ENCODE measurements around the gene PTPRC. TPM values are rescaled to one million over a fixed set of nuclear protein-coding genes. Genes with fewer than 3 reads are reported as not detected.

Gene PTPRC
- total and polyA plus RNA-seq, 2 donors = 130 to 490 TPM

DNA sequence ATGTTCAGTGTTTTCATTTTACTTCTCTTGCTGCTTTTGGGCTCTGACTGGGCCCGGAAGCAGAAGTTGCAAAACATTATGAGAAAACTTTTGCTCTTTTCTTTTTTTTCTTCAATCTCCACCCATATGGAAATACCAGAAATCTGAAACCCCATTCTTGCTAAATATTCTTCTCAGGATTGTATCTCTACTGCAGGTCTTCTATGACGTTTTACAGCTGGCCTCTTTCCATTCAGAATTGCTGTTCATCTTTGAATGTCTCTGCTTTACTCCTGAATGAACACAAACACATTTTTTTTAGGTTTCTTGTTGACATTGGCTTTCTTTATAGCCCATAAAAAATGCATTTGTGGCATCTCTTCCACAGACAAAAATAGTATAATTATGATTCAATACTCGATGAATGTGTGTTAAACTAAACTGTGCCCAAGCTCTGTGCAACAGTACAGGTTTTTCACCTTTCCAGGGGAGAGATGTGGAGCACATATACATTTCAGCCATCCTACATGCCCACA lies 18.8 kb downstream of the PTPRC start:
- peak in 1 of 9 donors; percentile 69 for DNase-seq (ENCODE audit: low read depth in 6 of 9, low spot score in 9 of 9)
- Histone ChIP-seq H3K36me3 (ENCODE audit: control insufficient read depth in 2 of 2, insufficient read depth in 2 of 2, low read length in 1 of 2) (peaks cover 3 to 16% of the 10 kb centered on the region in 2 donors), H3K9me3 (ENCODE audit: control insufficient read depth in 2 of 2, insufficient read depth in 1 of 2, low read length in 1 of 2) (no peaks in the 10 kb centered on the region), H3K27me3 (ENCODE audit: control insufficient read depth in 2 of 2, insufficient read depth in 1 of 2, low read length in 1 of 2) (no peaks in the 10 kb centered on the region), H3K4me1 (ENCODE audit: control insufficient read depth in 2 of 2, insufficient read depth in 2 of 2, low read length in 2 of 2) (peaks cover 7 to 27% of the 10 kb centered on the region in 2 donors), H3K27ac (ENCODE audit: low read depth in 1 of 2, low read length in 1 of 2) (peak overlapping the region; percentile 72 to 87), H3K4me3 (ENCODE audit: low read length in 2 of 2) (no peak overlapping the region)
- WGBS = 4% methylated on average over 3 of the region's 3 CpGs

DNA sequence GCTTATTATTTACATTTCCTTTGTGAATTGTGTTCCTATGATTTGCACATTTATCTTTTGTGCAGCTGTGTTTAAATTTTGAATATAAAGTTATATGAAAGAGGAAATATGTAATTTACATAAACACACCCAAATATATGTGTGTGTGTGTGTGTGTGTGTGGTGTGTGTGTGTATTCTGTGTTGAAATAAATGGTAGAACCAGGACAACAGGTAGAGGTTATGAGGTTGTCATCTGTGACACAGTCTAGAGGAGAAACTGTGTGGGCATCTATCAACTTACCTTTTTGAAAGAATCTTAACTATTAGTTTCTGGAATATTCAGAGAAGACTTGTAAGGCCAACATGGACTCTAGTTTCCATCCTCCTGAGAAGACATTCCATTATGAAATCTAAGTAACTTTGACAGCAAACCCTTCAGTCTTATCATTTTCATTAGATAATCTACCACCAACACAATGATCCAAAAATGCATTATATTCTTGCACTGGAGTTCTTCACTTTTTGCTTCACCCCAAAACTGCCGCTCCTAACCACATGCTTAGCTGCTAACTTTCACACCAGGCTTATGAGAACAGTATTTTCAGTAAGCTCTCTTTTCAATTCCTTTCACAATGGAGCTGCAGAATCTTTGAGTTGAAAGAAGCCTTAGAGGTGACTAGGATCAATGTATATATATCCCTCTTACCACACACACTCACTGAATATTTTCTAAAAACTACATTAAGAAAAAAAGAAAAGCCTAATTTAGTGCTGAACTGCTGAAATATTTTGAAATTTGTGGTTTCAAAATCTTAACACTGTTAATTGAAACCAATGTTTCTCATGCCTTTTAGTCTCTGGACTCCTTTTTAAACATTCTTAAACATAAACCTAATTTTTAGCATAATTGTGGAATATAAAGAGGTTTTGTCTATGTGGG lies 21.8 kb downstream of the PTPRC start:
- no peak overlapping the region for H3K4me3 ChIP-seq (ENCODE audit: low read length in 2 of 2)
- no peaks in the 10 kb centered on the region for H3K27me3 ChIP-seq (ENCODE audit: control insufficient read depth in 2 of 2, insufficient read depth in 1 of 2, low read length in 1 of 2)
- WGBS = 62% methylated on average over 1 of the region's 1 CpG
- H3K4me1 ChIP-seq (ENCODE audit: control insufficient read depth in 2 of 2, insufficient read depth in 2 of 2, low read length in 2 of 2) = peaks cover 19 to 37% of the 10 kb centered on the region in 2 donors
- peaks cover 6 to 28% of the 10 kb centered on the region in 2 donors for H3K36me3 ChIP-seq (ENCODE audit: control insufficient read depth in 2 of 2, insufficient read depth in 2 of 2, low read length in 1 of 2)
- peak overlapping the region in 1 of 2 donors; percentile 39 for H3K27ac ChIP-seq (ENCODE audit: low read depth in 1 of 2, low read length in 1 of 2)
- no peaks in the 10 kb centered on the region for H3K9me3 ChIP-seq (ENCODE audit: control insufficient read depth in 2 of 2, insufficient read depth in 1 of 2, low read length in 1 of 2)
- DNase-seq (ENCODE audit: low read depth in 6 of 9, low spot score in 9 of 9) = no peak

DNA sequence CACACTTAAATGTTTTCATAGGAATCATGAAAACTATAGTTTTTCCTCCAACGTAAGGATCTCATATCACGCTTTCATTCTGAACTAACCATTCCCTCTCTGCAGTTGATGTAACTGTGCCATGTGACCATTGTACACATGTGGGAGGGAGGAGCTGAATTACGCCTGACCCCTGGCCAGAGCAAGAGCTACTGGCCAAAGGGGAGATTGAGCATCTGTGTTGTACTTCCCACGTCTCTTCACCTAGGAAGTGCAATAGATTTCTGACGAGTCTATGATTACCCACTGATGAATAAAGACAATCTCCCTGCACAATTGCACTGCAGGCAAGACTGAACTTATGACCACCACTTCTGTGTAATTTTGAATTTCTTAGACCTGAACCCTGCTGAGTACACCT lies 24.0 kb downstream of the PTPRC start:
- DNase-seq (ENCODE audit: low read depth in 6 of 9, low spot score in 9 of 9) = no peak
- Histone ChIP-seq H3K4me1 (ENCODE audit: control insufficient read depth in 2 of 2, insufficient read depth in 2 of 2, low read length in 2 of 2) (peaks cover 18 to 28% of the 10 kb centered on the region in 2 donors), H3K27me3 (ENCODE audit: control insufficient read depth in 2 of 2, insufficient read depth in 1 of 2, low read length in 1 of 2) (no peaks in the 10 kb centered on the region), H3K36me3 (ENCODE audit: control insufficient read depth in 2 of 2, insufficient read depth in 2 of 2, low read length in 1 of 2) (peaks cover 6 to 40% of the 10 kb centered on the region in 2 donors), H3K9me3 (ENCODE audit: control insufficient read depth in 2 of 2, insufficient read depth in 1 of 2, low read length in 1 of 2) (no peaks in the 10 kb centered on the region), H3K4me3 (ENCODE audit: low read length in 2 of 2) (no peak overlapping the region), H3K27ac (ENCODE audit: low read depth in 1 of 2, low read length in 1 of 2) (peak overlapping the region in 1 of 2 donors; percentile 47)
- WGBS = 88% methylated on average over 5 of the region's 5 CpGs

DNA sequence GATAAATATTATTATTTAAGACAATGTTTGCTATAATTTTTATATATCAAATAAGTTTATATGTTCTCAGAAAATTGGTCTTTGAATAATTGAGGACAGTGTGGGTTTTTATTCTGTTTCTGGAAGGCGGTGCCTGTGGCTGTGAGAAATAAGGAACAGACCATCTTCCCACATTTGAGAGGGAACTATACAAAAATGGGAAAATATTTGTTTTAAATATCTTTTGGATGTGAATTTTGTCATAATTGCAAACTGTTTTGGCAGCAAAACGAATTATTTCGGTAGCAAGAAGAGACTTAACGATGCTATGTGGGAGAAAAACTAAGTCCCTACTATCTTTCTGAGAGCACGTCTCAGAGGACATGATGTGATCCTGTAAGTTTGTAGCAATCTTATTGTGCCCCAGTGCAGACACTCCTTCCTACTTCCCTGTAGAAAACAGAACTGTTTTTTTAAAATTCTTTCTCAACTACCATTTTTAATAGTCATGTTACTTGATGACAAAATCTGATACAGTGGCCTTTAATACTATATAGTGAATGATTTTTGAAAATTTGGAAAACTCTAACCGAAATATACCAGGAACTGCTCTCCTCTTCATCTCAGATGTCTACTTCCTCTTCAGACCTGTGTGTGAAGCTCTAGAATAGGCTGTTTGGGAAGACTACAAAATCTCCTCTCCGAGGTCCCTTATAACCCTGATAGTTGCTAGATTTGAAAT lies 25.4 kb downstream of the PTPRC start:
- Histone ChIP-seq H3K36me3 (ENCODE audit: control insufficient read depth in 2 of 2, insufficient read depth in 2 of 2, low read length in 1 of 2) (peaks cover 6 to 45% of the 10 kb centered on the region in 2 donors), H3K9me3 (ENCODE audit: control insufficient read depth in 2 of 2, insufficient read depth in 1 of 2, low read length in 1 of 2) (no peaks in the 10 kb centered on the region), H3K4me1 (ENCODE audit: control insufficient read depth in 2 of 2, insufficient read depth in 2 of 2, low read length in 2 of 2) (peaks cover 18 to 27% of the 10 kb centered on the region in 2 donors), H3K27ac (ENCODE audit: low read depth in 1 of 2, low read length in 1 of 2) (peak overlapping the region; percentile 59 to 64), H3K27me3 (ENCODE audit: control insufficient read depth in 2 of 2, insufficient read depth in 1 of 2, low read length in 1 of 2) (no peaks in the 10 kb centered on the region), H3K4me3 (ENCODE audit: low read length in 2 of 2) (peak overlapping the region in 1 of 2 donors; percentile 9)
- DNase-seq (ENCODE audit: low read depth in 6 of 9, low spot score in 9 of 9) = peak in 1 of 9 donors; percentile 67
- WGBS = 36% methylated on average over 7 of the region's 7 CpGs

DNA sequence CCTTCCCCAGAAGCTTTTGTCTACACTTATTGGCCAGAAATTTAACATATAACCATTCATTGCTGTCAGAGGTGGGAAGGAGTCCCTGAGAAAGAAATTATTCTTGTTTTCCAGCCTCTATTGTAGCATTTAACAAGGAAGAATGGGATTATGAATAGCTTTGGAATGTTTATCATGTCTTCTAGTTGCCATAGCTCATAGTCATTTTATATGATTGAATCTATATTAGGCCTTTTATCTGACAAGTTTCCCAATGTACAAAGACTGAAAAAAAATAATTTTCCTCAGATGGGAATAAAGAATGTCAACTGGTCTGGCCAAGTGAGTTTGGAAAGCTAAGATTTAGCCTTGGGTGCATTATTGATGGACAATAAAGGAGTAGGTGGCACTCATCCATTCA lies 28.3 kb downstream of the PTPRC start:
- DNase-seq (ENCODE audit: low read depth in 6 of 9, low spot score in 9 of 9) = no peak
- Histone ChIP-seq H3K4me3 (ENCODE audit: low read length in 2 of 2) (no peak overlapping the region), H3K36me3 (ENCODE audit: control insufficient read depth in 2 of 2, insufficient read depth in 2 of 2, low read length in 1 of 2) (peaks cover 3 to 51% of the 10 kb centered on the region in 2 donors), H3K4me1 (ENCODE audit: control insufficient read depth in 2 of 2, insufficient read depth in 2 of 2, low read length in 2 of 2) (peaks cover 18 to 25% of the 10 kb centered on the region in 2 donors), H3K9me3 (ENCODE audit: control insufficient read depth in 2 of 2, insufficient read depth in 1 of 2, low read length in 1 of 2) (no peaks in the 10 kb centered on the region), H3K27ac (ENCODE audit: low read depth in 1 of 2, low read length in 1 of 2) (no peak overlapping the region), H3K27me3 (ENCODE audit: control insufficient read depth in 2 of 2, insufficient read depth in 1 of 2, low read length in 1 of 2) (no peaks in the 10 kb centered on the region)

DNA sequence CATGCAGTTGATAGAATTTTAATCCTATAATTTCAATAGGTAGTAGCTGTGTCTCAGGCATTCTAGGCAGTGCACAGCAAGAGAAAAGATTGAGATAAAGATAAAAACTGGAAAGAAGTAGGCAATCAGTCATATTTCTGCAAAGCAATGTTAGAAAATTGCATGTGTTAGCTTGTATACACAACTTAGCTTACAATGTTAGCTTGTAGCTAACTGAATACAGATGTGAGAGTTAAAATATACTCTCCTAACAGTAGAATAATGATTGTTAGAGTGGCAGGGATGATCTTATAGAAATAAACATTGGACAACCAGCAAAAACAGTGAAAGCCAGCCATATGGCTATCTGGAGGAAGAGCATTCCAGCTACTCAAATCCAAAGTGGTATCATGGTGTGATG lies 29.0 kb downstream of the PTPRC start:
- no peaks in the 10 kb centered on the region for H3K27me3 ChIP-seq (ENCODE audit: control insufficient read depth in 2 of 2, insufficient read depth in 1 of 2, low read length in 1 of 2)
- H3K4me3 ChIP-seq (ENCODE audit: low read length in 2 of 2) = no peak overlapping the region
- no peak for DNase-seq (ENCODE audit: low read depth in 6 of 9, low spot score in 9 of 9)
- H3K27ac ChIP-seq (ENCODE audit: low read depth in 1 of 2, low read length in 1 of 2) = no peak overlapping the region
- H3K36me3 ChIP-seq (ENCODE audit: control insufficient read depth in 2 of 2, insufficient read depth in 2 of 2, low read length in 1 of 2) = peaks cover 2 to 53% of the 10 kb centered on the region in 2 donors
- H3K4me1 ChIP-seq (ENCODE audit: control insufficient read depth in 2 of 2, insufficient read depth in 2 of 2, low read length in 2 of 2) = peaks cover 17 to 24% of the 10 kb centered on the region in 2 donors
- no peaks in the 10 kb centered on the region for H3K9me3 ChIP-seq (ENCODE audit: control insufficient read depth in 2 of 2, insufficient read depth in 1 of 2, low read length in 1 of 2)

DNA sequence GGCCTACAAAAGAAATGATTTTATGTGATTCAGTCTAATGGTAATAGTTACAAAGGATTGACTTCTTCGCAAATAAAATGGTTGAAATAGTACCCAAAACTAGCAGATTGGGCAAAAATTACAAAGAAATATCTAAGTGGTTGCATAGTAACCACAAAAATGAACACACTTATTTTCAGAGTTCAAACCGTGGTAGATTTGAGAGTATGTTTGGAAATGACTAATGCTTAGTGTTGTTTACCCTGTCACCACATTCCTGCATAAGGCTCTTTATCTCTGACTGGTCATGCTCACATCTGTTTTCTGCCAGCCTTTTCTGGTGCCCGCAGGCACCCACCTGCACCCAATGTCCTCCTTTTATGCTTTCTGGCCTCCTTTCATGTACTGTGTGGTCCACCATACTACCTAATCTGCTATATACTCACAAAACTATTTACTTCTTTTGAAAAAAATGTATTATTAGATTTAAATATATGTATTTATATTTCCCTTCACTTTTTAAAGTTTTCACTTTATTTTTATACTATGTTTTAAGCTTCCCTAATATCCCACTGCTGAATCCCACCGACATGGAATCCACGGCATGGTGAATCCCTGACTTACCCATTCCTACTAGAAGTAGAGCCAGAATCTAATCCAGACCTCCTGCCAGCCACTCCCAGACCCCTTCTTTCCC lies 30.3 kb downstream of the PTPRC start:
- no peak for DNase-seq (ENCODE audit: low read depth in 6 of 9, low spot score in 9 of 9)
- Histone ChIP-seq H3K27me3 (ENCODE audit: control insufficient read depth in 2 of 2, insufficient read depth in 1 of 2, low read length in 1 of 2) (no peaks in the 10 kb centered on the region), H3K36me3 (ENCODE audit: control insufficient read depth in 2 of 2, insufficient read depth in 2 of 2, low read length in 1 of 2) (peaks cover 0 to 50% of the 10 kb centered on the region in 2 donors), H3K4me3 (ENCODE audit: low read length in 2 of 2) (no peak overlapping the region), H3K27ac (ENCODE audit: low read depth in 1 of 2, low read length in 1 of 2) (peak overlapping the region in 1 of 2 donors; percentile 48), H3K4me1 (ENCODE audit: control insufficient read depth in 2 of 2, insufficient read depth in 2 of 2, low read length in 2 of 2) (peaks cover 11 to 16% of the 10 kb centered on the region in 2 donors), H3K9me3 (ENCODE audit: control insufficient read depth in 2 of 2, insufficient read depth in 1 of 2, low read length in 1 of 2) (no peaks in the 10 kb centered on the region)
- 68% methylated on average over 5 of the region's 5 CpGs for WGBS

DNA sequence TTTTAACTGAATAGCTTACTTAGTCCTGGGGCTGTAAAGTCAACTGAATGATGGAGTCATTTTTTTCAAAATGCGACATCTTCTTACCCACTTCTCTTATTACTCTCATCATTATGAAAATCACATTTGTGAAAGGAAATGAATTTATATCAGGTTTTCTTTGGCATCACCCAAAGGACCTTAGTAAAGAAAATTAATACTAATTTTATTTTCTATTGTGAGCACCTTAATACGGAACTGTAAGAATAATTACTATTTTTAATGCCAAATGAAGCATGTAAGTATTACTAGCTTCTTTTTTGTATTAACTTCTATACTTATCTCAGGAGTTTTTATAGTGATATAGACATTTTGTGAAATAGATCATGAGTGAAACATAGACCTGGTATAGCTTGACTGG lies 30.9 kb downstream of the PTPRC start:
- Histone ChIP-seq H3K27me3 (ENCODE audit: control insufficient read depth in 2 of 2, insufficient read depth in 1 of 2, low read length in 1 of 2) (no peaks in the 10 kb centered on the region), H3K27ac (ENCODE audit: low read depth in 1 of 2, low read length in 1 of 2) (no peak overlapping the region), H3K36me3 (ENCODE audit: control insufficient read depth in 2 of 2, insufficient read depth in 2 of 2, low read length in 1 of 2) (peaks cover 0 to 47% of the 10 kb centered on the region in 2 donors), H3K4me3 (ENCODE audit: low read length in 2 of 2) (no peak overlapping the region), H3K9me3 (ENCODE audit: control insufficient read depth in 2 of 2, insufficient read depth in 1 of 2, low read length in 1 of 2) (no peaks in the 10 kb centered on the region), H3K4me1 (ENCODE audit: control insufficient read depth in 2 of 2, insufficient read depth in 2 of 2, low read length in 2 of 2) (peaks cover 8 to 12% of the 10 kb centered on the region in 2 donors)
- no peak for DNase-seq (ENCODE audit: low read depth in 6 of 9, low spot score in 9 of 9)
- WGBS = 95% methylated on average over 2 of the region's 2 CpGs
